HG03139 (cell line): ENCODE results near the gene NEMP1.
"Not testable (repeated sequence)": the region's sequence is repeated elsewhere in the genome, so short reads cannot be mapped to it uniquely, and the experiment has no call there.

ENCODE experiments used
- ATAC-seq: cut with Tn5 transposase; IDR thresholded peaks from one replicate; pipeline ENCODE4 v1.9.1; 2021; ENCODE audit not compliant: unreplicated experiment

NEMP1 gene, protein sequence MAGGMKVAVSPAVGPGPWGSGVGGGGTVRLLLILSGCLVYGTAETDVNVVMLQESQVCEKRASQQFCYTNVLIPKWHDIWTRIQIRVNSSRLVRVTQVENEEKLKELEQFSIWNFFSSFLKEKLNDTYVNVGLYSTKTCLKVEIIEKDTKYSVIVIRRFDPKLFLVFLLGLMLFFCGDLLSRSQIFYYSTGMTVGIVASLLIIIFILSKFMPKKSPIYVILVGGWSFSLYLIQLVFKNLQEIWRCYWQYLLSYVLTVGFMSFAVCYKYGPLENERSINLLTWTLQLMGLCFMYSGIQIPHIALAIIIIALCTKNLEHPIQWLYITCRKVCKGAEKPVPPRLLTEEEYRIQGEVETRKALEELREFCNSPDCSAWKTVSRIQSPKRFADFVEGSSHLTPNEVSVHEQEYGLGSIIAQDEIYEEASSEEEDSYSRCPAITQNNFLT

DNA sequence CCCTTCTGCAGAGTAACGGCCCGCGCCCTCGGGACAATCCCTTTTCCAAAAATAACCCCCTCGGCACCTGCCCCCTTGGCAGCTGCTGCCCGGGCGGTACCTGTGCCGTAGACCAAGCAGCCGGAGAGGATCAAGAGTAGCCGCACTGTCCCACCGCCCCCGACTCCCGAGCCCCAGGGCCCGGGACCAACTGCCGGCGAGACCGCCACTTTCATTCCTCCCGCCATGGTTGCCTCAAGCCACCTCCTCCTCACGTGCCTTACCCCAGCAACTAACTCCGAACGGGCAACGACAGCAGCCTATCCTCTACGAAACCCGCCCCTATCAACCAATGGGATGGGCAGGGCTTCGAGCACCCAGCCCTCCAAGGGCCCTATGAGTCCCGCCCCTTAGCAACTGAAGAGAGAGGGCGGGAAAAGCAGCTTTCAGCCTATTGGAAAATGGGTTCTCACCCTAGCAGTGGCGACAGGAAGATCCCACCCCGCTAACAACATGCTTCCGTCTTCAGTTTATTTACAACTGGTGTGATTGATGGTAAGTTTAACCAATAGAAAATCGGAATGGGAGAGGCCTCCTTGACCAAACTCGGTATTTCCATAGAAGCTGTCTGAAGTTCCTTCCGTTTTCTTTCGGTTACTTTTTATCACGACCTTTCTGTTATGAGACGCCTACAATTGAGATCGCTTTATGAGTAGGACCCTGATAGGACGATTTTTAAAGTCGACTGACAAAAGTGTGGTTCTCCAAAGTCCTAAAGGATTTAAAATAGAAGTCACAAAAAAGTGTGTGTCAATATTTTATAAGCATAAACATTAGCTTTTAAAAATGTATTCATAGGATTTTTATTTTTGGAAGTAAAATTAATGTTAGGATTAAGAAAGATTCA, at the start of gene NEMP1:
NEMP1 (minus strand) TSS at position 273 of the 886 bp plus-strand sequence; CDS start at position 227, 46 bp downstream.
- ATAC-seq, result peak; percentile 96

DNA sequence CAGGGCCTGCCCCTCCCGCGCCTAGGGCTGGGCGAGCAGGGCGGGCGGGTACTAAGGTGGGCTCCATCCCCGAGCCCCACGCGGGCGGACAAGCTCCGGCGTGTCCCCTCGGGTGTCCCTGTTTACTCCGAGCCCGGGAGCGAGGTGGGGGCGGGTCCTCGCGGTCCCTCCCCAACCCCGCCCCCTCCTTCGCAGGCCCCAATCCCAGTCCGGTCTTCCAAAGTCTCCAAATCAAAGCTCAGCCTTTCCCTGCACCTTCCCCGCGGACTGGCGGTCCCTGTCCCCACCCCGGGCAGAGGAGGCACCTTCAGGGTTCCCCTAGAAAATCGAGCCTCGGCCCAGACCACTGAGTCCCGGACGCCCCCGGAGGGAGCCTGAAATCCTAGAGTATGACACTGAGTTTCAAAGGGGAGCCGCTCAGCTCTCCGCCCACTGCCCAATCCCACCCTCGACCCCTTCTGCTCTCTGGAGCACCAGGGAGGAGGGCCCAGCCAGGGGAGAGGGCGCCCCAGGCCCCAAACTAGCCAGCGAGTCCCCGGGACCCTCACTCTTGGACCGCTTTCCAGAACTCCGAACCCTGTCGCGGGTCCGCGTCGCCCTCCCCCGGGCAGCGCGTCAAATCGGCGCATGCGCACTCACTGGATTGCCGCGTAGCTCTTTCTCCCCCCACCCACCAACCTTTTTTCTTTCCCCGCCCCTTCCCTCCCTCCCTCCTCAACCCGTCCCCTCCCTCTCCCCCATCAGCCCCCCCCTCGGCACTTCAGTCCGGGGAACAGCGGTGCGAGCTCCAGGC, 49.3 kb upstream of the NEMP1 start, which contains the start of gene LRP1:
LRP1 (plus strand) TSS at position 758 of the 793 bp plus-strand sequence. CDS start 482 bp downstream, outside the sequence.
- no peak for ATAC-seq

DNA sequence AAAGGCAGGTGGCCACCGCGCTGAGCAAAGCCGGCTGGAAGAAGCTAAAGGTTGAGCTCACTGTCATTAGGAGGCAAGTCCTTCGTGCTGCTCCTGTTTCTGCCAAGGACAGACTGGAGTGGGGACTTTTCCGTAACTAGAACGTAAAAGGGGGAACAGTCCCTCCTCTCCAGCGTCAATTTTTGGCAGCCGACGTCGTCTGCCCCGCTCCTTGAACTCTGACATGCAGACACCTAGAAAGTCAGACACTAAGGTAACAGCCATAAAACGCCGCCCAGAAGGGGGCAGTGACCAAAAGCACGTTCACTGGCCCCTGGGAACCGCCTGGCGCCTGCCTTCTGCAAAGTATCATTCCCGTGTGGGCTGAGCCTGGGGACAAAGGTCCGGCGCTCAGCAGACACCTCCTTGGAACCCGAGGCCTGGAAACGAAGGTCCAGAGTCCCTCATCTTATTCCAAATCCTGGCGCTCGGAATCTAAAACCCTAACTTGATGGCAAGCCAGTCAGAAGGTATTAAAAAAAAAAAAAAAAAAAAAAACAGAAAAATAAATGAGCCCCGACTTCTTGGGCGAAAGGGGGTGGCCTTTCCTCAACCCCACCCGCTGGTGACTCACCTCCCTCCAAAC, 48.6 kb upstream of the NEMP1 start:
- no peak for ATAC-seq

DNA sequence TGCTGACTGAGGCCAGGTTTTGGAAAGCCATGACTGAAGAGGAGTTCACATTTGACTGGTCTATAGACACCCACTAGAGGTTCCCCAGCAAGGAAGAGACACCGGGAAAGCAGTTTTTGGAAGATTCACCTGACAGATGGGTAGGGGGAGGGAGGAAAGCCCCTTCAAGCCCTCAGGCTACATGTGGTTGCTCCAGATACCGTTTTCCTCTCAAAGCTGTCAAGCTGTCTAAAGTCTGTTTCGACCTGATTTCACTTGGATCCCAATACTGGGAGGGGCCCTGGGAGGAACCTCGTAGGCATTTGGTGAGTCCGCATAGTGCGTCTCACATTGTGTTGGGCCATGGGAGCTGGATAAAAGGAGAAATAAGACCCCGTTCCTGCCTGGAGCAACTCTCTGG, 48.0 kb upstream of the NEMP1 start:
- ATAC-seq, result no peak

DNA sequence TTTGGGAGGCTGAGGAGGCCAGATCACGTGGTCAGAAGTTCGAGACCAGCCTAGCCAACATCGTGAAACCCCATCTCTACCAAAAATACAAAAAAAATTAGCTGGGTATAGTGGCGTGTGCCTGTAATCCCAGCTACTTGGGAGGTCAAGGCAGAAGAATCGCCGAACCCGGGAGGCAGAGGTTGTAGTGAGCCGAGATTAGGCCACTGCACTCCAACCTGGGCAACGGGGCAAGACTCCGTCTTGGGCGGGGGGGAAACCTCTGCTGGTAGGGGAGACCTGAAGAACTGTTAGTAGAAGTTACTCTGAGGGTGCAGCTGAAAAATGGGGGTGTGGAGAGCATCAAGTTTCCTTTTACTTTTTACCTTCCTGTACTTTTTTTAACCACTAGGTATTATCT, 47.5 kb upstream of the NEMP1 start:
- ATAC-seq, result no peak

DNA sequence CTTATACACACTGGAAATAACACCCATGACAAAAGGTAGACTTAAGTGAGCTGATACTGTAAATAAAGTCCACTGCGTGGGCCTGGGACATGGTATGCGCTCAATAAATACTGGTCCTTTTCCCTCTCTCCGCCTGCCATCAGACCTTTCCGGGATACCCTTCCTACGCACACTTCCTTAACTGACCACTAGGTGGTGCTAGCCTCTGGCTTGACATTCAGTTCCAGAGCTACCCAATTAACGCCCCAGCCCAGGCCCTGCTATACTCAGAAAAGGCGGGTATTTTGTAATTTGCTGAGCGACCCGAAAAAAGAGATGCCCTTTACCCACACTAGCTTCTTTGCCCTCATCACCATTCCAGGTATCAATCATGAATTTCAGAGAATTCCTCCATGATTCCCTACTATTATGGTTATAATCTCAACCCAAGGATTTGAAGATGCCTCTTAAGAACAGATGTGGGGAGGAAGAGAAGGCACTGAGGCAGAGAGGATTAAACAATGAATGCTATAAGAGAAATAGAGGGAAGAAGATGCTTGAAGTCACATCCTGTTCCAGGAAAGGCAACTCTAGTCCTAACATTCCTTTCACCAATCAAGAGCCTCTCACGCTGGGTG, 45.8 kb upstream of the NEMP1 start:
- no peak for ATAC-seq

DNA sequence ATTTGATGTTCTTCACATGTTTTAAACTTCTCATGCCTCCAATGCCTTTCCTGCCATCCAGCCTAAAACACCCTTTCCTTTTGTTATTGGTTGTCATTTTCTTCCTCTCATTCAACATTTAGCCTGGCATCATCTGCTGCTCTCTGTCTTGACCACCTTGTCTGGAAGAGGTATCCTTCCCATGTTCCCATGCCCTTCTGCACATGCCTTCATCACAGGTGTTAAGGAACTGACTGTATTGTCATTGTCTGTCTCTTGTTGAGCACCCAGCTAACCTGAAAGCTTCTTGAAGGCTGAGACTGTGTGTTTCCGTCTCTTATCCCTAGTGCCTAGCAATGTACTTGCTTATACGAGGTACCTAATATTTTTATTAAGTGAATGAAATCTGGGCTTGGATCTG, 45.2 kb upstream of the NEMP1 start:
- no peak for ATAC-seq

DNA sequence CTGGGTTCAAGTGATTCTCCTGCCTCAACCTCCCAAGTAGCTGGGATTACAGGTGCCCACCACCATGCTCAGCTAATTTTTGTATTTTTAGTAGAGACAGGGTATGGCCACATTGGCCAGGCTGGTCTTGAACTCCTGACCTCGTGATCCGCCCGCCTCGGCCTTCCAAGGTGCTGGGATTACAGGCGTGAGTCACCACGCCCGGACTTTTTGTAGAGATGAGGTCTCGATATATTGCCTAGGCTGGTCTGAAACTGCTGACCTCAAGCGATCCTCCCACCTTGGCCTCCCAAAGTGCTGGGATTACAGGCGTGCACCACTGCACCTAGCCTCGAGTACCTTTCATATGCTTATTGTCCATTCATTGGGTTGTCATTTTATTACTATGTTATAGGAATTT, 42.1 kb upstream of the NEMP1 start:
- not testable (repeated sequence) for ATAC-seq

DNA sequence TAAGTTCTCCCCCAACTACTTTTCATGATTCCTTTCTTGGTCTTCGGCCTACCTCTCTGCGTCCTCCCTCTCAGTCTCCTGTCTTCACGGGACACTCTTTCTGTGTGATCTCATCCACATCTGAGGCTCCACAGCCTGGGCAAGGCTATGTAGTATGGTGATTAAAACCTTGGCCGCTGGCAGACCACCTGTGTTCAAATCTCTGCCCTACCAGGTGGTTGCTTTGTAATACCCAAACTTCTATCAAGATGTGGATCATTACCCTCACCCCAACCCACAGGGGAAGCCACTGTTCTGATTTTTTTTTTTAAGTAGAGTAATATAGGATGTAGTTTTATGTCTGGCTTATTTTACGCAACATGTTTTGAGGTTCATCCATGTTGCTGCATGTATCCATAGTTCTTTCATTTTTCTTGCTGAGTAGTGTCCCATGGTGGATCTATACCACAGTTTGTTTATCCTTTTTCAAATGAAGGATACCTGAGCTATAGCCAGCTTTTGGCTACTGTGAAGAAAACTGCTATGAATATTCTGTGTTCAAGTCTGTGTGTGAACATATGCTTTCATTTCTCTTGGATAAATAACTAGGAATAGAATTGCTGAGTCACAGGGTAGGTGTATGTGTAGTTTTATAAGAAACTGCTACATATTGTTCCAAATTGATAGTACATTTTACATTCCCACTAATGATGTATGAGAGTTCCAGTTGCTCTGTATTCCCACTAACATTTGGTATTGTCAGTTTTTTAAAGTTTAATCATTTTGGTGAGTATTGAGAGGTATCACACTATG, 40.9 kb upstream of the NEMP1 start:
- ATAC-seq, result no peak

DNA sequence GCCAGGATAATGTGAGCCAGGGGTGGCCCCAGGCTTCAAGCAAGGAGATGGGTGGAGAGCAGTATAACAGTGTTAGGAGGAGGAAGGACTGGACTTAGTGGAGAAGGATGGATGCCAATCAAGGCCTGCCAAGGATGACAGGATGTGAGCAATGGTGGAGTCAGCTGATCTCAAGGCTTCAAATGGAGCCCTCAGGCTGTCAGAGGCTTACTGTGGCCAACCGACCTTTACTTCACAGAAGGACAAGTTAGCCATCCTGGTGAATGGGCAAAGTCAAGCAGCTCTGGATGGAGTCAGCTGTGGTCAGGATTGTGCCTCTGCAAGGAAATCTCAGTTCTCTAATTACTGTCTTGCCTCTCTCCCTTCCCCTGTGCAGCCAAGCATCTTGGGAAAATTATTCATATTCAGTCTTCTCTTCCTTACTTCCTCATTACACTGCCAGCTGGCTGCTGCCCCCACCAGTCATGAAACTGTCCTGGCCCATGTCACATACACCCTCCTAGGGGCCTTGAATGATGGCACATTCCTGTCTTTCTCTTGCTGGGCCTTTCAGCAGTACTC, 40.2 kb upstream of the NEMP1 start:
- ATAC-seq, result no peak

DNA sequence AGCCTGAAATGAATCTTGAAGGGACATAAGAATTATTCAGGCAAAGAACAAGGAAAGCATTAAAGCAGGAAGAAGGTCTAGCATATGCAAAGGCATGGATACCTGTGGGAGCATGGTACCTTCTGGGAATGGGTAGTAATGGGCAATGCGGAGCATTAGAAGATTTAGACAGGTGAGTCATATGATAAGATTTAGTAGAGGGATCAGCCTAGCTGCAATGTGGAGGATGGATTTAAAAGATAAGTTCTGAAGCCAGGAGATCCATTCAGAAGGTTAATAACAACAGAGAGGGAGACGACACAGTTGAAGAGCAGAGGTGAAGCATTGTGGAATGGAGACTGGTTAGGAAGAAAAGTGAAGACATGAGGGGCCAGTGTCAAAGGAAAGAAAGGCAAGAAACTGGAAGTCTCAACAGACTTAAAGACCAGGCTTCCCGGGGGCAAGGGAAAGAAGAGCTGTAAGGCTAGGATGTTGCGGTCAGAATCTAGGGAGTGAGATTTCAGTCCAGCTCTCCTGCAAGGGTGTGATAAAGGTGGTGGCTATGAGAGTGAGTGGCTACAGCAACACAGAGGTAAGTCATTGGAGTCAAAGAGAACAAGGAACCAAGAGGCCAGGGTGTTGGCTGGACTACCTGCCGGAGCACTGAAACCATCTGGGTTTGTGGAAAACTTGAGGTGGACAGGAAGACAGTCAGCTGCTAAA, 38.1 kb upstream of the NEMP1 start:
- ATAC-seq, result no peak

DNA sequence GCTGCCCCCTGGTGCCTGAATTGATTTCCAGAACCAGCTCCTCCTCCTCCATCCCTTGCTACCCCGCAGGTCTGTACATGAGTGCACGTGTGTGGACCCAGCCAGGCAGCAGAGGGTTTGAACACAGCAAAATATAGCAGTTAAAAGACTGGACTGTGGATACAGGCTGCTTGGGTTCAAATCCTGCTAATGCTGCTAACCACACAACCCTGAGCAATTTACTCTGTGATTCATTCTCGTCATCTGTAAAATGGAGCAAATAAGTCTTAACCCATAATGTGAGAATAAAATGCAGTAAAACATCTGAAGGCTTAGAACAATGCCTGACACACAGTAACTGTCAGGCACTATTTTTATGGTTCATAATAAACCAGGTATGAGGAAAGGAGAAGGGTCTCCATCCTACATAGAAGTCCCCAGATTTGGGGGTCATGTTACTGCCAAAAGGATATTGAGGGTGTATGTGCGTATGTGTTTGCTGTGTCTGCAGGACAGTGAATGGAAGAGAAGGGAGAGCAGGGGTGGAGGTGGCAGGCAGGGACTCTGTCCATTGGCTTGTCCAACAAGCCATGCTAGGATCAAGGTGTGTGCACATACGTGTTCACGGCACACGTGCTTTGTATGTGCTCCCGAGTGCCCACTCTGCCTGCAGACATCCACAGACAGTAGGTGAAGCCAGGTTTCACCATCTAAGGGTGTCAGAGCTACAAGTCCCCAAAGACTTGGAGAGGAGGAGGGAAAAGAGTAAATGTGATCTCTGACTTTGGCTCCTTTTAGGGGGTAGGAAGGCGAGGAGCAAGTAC, 34.1 kb upstream of the NEMP1 start:
- ATAC-seq, result peak; percentile 63

DNA sequence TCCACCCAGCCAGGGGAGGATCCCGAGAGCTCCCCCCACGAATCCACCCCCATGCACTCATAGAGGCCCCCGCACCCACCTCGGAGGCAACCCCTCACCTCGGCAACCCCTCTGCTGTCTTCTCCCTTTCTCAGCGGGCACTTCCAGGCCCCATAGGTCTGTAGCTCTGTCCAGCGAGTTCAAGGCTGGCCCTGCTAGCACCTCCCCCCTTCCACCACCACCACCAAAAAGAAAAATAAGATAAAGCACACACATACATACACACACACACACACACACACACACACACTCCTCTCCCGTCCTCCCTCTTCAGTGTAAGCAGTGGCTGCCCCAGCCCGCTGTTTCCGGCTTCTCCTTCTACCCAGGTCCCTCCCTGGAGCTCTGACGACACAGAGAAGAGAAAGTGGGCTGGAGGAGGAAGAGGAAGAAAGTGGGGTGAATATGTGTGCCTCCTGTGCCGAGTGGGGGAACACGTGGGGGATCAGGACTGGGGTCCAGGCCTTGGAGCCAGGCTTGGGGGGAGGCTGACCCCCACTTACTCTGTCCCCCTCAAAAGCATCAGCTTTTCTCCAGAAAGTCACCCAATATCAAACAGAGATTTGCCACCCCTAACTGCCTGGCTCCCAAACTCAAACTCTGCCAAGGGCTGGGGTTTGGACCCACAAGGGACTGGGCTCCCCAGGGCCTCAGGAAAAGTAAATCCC, 32.6 kb upstream of the NEMP1 start, which contains the start of gene STAT6:
STAT6 (minus strand) TSS at position 332 of the 704 bp plus-strand sequence. CDS start 3,084 bp downstream, outside the sequence.
- ATAC-seq, result peak; percentile 45

DNA sequence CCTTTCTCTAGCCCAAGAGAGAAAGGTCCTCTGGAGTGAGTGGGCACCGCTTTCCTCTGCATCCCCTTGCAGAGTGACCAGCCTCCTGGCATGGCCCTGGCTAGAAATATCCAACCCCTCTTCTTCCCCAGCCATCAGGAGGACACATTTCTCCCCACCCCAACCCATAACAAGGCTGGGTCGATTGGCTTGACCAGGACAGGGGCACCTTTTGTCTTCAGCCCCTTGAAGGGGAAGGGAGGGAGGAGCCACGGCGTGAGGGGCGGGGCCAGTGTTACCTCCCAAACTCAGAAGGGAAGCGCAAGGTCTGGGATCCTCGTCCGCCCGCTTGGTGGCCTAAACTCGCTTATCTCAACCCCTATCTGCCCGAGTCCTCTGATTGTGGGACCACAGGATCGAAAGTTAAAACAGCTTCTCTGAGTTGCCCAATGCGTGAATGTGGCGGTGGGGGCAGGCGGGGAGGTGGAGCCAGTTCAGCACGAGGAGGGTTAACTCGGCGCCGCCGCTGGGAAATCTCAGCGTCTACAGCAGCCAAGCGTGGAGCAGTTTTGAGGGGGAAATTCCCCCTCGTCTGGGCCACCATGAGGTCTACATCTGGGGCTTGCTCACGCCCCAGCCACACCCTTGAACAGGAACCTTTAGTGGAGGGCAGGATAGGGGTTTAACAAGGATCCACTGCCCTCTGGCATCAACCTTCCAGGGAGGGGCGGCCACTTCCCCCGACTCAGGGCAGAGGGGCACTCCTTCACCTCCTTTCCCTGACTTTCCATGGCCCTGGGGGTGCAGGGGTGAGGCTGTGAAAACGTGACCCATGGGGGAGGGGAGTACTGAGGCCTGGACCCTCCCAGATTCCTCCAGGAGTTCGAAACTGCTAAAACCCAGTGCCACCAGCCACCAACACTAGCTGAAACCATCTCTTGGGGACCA, 31.8 kb upstream of the NEMP1 start:
- peak; percentile 43 for ATAC-seq

DNA sequence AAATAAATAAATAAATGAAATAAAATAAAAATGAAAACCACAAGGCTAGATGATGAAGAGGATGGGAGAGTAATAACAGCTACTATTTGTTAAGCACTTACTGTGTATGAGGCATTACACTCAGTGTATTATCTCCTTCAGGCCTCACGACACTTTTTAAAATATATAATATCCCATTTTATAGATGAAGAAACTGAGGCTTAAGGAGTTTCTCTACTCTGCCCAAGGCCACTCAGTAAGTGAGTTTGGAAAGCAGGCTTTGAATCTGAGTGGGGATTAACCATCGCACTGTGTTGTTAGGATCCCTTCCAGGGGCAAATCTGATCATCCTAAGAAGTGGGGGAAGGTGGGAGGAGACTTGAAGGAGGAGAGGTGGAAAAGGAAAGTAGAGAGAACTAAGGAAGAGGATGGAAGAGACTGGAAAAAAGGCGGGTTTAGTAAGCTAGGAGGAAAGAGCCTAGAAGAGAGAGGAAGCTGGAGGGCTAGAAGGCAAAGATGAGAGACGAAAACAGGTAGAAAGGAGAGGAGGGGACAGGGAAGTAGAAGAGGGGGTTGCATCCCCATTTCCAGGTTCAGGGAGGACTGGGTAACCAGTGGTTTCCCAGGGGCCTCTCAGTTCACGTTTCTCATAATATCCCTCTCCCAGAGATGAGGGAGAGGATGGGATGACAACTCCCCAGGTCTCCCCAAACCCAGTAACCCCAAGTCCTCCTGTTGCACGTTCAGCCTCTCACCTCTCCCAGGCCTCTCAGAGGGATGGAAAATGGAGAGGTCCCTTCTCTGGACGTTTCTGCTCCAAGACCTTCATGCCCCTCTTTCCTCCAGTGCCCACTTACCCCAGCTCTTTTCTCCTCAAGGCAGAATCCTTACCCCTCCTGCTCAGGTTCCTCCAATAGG, 30.9 kb upstream of the NEMP1 start:
- ATAC-seq, result no peak
